GM21717 (cell line): ENCODE measurements around the gene ZFAND2A.

ENCODE experiments used
- ATAC-seq: cut with Tn5 transposase; IDR thresholded peaks from one replicate; pipeline ENCODE4 v1.9.1; 2021; ENCODE audit warnings: mild to moderate bottlenecking, moderate library complexity; ENCODE audit not compliant: unreplicated experiment

Gene ZFAND2A

DNA sequence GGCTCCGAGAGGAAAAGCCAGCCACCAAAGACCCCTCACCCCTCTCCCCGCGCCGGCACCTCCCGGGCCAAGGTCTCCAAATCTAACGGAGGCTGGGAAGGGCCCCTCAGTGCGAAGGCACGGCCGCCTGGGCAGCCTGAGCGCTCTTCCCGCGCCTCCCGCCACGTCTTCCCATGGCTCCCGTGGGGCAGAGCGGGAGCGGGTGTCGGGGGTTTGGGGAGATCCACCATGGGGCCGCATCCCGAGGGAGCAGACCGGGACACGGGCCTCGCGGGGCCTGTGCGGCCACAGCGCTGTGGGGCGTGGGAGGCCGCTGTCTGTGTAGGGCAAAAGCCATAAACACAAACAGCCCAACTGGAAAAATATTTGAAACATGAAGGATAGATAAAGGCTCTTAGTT, 49.6 kb downstream of the ZFAND2A start:
- no peak for ATAC-seq

GRCh38 chr7:1109581-1110310, 50.2 kb downstream of the ZFAND2A start:
- no peak for ATAC-seq

DNA sequence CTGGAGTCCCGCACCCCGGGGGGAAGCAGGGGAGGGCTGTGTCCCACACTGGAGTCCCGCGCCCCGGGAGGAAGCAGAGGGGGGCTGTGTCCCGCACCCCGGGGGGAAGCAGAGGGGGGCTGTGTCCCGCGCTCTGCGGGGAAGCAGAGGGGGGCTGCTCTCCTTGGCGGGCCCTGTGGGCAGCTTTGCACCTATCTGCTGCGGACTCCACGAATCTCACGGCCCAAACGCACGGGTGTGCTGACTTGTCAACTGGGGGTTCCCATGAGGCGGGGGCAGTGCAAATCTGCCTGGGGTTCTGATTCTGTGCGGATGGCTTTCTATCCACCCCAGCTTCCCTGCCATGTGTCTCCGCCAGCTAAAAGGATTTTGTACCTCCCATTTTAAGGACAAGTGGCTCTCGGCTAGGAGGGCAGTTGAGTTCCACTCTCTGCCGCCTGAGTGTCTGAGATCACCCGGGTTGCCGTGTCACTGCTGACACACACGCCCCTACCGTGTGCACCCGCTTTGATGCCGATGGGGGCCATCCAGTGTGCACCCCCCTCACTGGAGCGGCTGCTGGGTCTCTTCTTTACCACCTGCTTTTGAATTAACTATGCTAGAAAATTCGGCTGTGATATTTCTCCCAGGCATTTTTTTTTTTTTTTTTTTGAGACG, 51.6 kb downstream of the ZFAND2A start:
- no peak for ATAC-seq

DNA sequence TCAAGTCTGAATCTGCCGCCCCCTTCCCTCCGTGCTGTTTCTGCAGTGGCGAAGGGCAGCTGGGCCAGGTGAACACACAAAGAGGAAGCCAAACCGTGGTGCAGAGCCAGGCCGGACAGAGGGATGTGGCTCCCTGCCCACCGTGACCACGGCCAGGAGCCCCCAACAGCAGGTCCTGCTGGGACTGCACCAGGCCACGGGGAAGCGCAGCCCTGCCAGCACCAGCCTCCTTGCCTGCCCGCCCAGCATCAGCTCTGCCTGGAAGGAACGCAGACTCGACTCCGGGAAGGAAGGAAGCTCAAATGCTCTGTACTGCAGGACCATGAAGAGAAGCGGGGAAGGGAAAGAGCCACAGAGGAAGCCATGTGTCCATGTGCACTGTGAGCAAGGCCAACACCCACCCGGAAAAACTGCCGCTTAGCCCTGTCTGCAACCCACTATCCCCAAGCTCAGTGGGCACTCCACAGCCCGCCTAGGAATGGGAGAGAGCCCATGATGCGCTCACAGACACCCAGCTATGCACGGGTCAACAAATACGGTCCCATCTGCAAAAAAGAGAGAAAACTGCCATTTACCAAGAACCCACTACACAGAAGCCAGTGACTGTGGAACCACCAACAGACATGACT, 53.1 kb downstream of the ZFAND2A start:
- ATAC-seq = no peak

- ATAC-seq = no peak
Observed at GRCh38 chr7:1106063-1106792, 53.8 kb downstream of the ZFAND2A start.

DNA sequence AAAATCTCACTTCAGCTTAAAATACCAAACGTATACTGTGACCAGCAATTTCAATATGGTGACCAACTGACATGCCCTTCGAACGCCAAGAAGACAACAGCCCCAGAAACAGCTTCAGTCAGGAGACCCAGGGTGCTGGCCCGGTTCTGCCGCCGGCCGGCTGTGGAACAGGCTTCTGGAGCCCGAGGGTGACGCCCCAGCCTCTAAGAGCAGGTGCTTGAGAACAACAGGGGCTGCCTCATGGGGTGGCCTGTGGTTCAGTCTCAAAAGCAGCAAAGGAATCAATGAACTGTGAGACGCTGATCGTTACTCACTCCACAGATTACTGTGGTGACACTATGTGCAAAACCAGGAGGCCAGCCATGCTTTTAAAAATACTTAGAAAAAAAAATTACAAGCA, 54.8 kb downstream of the ZFAND2A start:
- no peak for ATAC-seq

DNA sequence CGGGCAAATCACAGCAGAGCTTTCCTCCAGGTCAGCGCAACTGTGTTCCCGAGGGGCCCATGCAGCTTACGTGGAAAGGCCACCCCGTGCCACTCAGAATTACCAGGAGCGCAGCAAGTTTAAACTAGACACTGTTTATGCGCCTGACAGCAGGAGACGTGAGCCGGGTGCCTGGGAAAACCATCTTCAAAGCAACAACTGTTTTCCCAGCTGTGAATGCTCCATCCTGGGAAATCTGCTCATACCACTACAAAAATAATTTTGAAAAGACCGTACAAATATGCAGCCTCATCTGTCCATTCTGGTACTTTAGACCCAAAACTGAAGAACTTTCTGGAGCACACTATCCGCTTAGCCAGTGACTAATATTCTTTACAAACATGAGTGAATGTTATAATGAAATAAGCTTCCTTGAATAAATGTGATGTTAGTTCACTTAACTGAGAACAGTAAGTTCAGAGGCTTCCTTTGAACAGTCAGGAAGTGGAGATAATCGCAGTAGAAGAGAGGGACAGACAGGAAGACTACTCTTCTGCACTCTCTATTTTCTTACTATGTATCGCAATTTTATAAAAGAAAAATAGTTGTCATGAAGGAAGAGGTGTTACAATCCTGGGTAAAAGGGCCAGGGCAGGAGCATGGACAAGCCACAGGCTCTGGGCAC, 55.3 kb downstream of the ZFAND2A start:
- no peak for ATAC-seq

GRCh38 chr7:1103789-1104515, 56.0 kb downstream of the ZFAND2A start:
- no peak for ATAC-seq

- peak; percentile 44 for ATAC-seq
Observed at GRCh38 chr7:1103009-1103788, 56.8 kb downstream of the ZFAND2A start.
